Neural cell (in vitro differentiated cells): Measurements from ENCODE around the gene LARP7. TPM values are rescaled to one million over a fixed set of nuclear protein-coding genes. Genes with fewer than 3 reads are reported as not detected.

ENCODE experiments used
- H2AFZ ChIP-seq: fragments of 200-600, 300-800 bp; sonication (generic), shearing (Covaris generic); 2 replicates; pipeline ENCODE4 v1.6.0; 2014; ENCODE audit warnings: low read depth, mild to moderate bottlenecking, antibody characterized with exemption, low read length, moderate library complexity
- H3F3A ChIP-seq: fragments of 200-600 bp; shearing (Covaris generic); 2 replicates; pipeline ENCODE4 v1.6.1; 2016; ENCODE audit warnings: mild to moderate bottlenecking, moderate library complexity, mixed read lengths, antibody characterized with exemption, low read length; ENCODE audit not compliant: insufficient read depth, poor library complexity, severe bottlenecking
- H3K27ac ChIP-seq: fragments of 200-600, 300-800 bp; sonication (generic), shearing (Covaris generic); 2 replicates; pipeline ENCODE4 v1.5.1; 2014; ENCODE audit warnings: mild to moderate bottlenecking, low read length, moderate library complexity
- H3K27me3 ChIP-seq: fragments of 300-800, 200-600 bp; sonication (generic), shearing (Covaris generic); 2 replicates; pipeline ENCODE4 v1.6.0; 2014; ENCODE audit warnings: mild to moderate bottlenecking, low read depth, low read length, moderate library complexity; ENCODE audit not compliant: insufficient read depth
- H3K36me3 ChIP-seq: fragments of 300-800, 200-600 bp; sonication (generic), shearing (Covaris generic); 2 replicates; pipeline ENCODE4 v1.5.1; 2014; ENCODE audit warnings: mild to moderate bottlenecking, antibody characterized with exemption, low read length, moderate library complexity; ENCODE audit not compliant: insufficient read depth
- H3K4me2 ChIP-seq: fragments of 300-800, 200-600 bp; sonication (generic), shearing (Covaris generic); 2 replicates; pipeline ENCODE4 v1.6.0; 2014; ENCODE audit warnings: mild to moderate bottlenecking, low read length
- H3K4me3 ChIP-seq: fragments of 300-800, 200-600 bp; sonication (generic), shearing (Covaris generic); 2 replicates; pipeline ENCODE4 v1.5.1; 2014; ENCODE audit warnings: mild to moderate bottlenecking, low read length, moderate library complexity
- H3K79me2 ChIP-seq: fragments of 200-600 bp; shearing (Covaris generic); replicated peaks from 2 replicates; pipeline ENCODE4 v1.6.0; 2014; ENCODE audit warnings: mild to moderate bottlenecking, low read length, moderate library complexity; ENCODE audit not compliant: insufficient read depth
- H3K9ac ChIP-seq: fragments of 300-800, 200-600 bp; sonication (generic), shearing (Covaris generic); 2 replicates; pipeline ENCODE4 v1.6.1; 2016; ENCODE audit warnings: mild to moderate bottlenecking, low read length, mixed read lengths
- H3K9me2 ChIP-seq: fragments of 200-600 bp; shearing (Covaris generic); 2 replicates; pipeline ENCODE4 v1.6.1; 2016; ENCODE audit warnings: mild to moderate bottlenecking, low read length, mixed read lengths; ENCODE audit not compliant: insufficient read depth
- H3K9me3 ChIP-seq: fragments of 200-600, 300-800 bp; sonication (generic), shearing (Covaris generic); 2 replicates; pipeline ENCODE4 v1.6.1; 2016; ENCODE audit warnings: mild to moderate bottlenecking, mixed run types, low read length, moderate library complexity, mixed read lengths
- H4K20me1 ChIP-seq: fragments of 200-600 bp; shearing (Covaris generic); 2 replicates; pipeline ENCODE4 v1.6.1; 2016; ENCODE audit warnings: mild to moderate bottlenecking, mixed run types; ENCODE audit not compliant: insufficient read depth
- CTCF ChIP-seq: fragments of 450-650 bp; IDR thresholded peaks from 2 replicates; pipeline ENCODE4 v1.5.1; 2014; ENCODE audit warnings: antibody characterized with exemption, mild to moderate bottlenecking, moderate library complexity; ENCODE audit not compliant: poor library complexity, severe bottlenecking
- EP300 ChIP-seq: fragments of 450-650 bp; conservative IDR thresholded peaks from 2 replicates; pipeline ENCODE4 v1.6.1; 2014; ENCODE audit warnings: antibody characterized with exemption, mild to moderate bottlenecking, moderate library complexity; ENCODE audit not compliant: poor library complexity, severe bottlenecking
- EZH2 ChIP-seq: fragments of 200-600, 300-800 bp; shearing (Covaris generic), sonication (generic); IDR thresholded peaks from 2 replicates; pipeline ENCODE4 v1.6.1; 2014; ENCODE audit warnings: antibody characterized with exemption, low read length, borderline replicate concordance, mild to moderate bottlenecking; ENCODE audit not compliant: insufficient read depth, poor library complexity, severe bottlenecking
- MXI1 ChIP-seq: fragments of 450-650 bp; conservative IDR thresholded peaks from 2 replicates; pipeline ENCODE4 v1.6.1; 2014; ENCODE audit warnings: antibody characterized with exemption, mild to moderate bottlenecking; ENCODE audit not compliant: poor library complexity, severe bottlenecking
- POLR2AphosphoS5 ChIP-seq: IDR thresholded peaks from 2 replicates; pipeline ENCODE4 v1.6.1; 2012
- RAD21 ChIP-seq: fragments of 450-650 bp; conservative IDR thresholded peaks from 2 replicates; pipeline ENCODE4 v1.6.1; 2014; ENCODE audit warnings: antibody characterized with exemption, mild to moderate bottlenecking, moderate library complexity
- SMC3 ChIP-seq: fragments of 450-650 bp; conservative IDR thresholded peaks from 2 replicates; pipeline ENCODE4 v1.6.1; 2014; ENCODE audit warnings: antibody characterized with exemption, mild to moderate bottlenecking, moderate library complexity; ENCODE audit not compliant: poor library complexity
- TAF1 ChIP-seq: IDR thresholded peaks from 2 replicates; pipeline ENCODE4 v1.6.1; 2012; ENCODE audit warnings: low read depth
- polyA plus RNA-seq: library from polyadenylated mRNA; depleted of rRNA; stranded (reverse); fragments of >200 nt; gene quantifications from 2 replicates; pipeline ENCODE4 v1.2.3, GENCODE V29; 2014
- TF ChIP-seq, protein P1 (sequence below): IDR thresholded peaks from 2 replicates; pipeline ENCODE4 v1.6.1; 2012; ENCODE audit warnings: borderline replicate concordance

LARP7 gene
- polyA plus RNA-seq, 1 donor from 2014 or later: 48.2 TPM

DNA sequence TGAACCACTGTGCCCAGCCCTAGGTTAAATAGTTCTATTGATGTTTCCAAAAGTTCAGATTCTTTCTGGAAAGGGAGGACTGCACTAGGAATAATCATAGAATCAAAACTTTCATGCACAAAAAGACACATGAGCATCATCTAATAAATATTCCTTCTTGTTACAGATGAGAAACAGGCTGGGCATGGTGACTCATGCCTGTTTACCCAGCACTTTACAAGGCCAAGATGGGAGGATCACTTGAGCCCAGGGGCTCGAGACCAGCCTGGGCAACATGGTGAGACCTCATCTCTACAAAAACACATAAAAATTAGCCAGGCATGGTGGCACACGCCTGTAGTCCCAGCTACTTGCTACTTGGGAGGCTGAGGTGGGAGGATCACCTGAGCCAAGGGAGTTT is 27.7 kb downstream of the LARP7 start:
- Histone ChIP-seq H3K9me2 (no peaks in the 10 kb centered on the region), H3K9ac (no peak overlapping the region), H2AFZ (no peak overlapping the region), H4K20me1 (no peaks in the 10 kb centered on the region), H3K9me3 (no peaks in the 10 kb centered on the region), H3K79me2 (no peaks in the 10 kb centered on the region), H3K36me3 (no peaks in the 10 kb centered on the region), H3K4me3 (no peak overlapping the region), H3F3A (no peaks in the 10 kb centered on the region), H3K27ac (no peak overlapping the region), H3K4me2 (no peak overlapping the region), H3K27me3 (no peaks in the 10 kb centered on the region)
- no peak for TF ChIP-seq MXI1
- TF ChIP-seq EP300: no peak
- TF ChIP-seq EZH2: no peak
- TF ChIP-seq, protein P1, sequence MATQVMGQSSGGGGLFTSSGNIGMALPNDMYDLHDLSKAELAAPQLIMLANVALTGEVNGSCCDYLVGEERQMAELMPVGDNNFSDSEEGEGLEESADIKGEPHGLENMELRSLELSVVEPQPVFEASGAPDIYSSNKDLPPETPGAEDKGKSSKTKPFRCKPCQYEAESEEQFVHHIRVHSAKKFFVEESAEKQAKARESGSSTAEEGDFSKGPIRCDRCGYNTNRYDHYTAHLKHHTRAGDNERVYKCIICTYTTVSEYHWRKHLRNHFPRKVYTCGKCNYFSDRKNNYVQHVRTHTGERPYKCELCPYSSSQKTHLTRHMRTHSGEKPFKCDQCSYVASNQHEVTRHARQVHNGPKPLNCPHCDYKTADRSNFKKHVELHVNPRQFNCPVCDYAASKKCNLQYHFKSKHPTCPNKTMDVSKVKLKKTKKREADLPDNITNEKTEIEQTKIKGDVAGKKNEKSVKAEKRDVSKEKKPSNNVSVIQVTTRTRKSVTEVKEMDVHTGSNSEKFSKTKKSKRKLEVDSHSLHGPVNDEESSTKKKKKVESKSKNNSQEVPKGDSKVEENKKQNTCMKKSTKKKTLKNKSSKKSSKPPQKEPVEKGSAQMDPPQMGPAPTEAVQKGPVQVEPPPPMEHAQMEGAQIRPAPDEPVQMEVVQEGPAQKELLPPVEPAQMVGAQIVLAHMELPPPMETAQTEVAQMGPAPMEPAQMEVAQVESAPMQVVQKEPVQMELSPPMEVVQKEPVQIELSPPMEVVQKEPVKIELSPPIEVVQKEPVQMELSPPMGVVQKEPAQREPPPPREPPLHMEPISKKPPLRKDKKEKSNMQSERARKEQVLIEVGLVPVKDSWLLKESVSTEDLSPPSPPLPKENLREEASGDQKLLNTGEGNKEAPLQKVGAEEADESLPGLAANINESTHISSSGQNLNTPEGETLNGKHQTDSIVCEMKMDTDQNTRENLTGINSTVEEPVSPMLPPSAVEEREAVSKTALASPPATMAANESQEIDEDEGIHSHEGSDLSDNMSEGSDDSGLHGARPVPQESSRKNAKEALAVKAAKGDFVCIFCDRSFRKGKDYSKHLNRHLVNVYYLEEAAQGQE: no peak
- TF ChIP-seq TAF1: no peak
- TF ChIP-seq CTCF: no peak
- no peak for TF ChIP-seq SMC3
- no peak for TF ChIP-seq RAD21
- no peak for TF ChIP-seq POLR2AphosphoS5

DNA sequence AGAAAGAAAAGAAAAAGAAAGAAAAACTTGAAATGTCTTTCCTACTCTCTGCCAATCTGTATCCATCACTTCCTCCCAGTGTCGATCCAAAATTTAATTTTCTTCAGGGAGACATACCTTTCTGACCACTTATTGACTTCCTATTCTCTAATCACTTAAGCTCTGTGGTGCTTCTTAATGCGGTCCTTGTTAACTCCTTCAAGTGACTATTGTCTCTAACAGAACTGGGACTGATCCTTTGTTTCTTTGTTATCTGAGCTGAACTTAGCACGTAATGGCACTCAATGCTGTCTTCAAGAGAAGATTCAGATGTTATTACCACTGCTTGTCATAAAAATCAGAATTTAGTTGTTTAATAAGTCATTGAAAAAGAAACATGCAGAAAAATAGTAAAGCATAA is 31.2 kb downstream of the LARP7 start:
- no peaks in the 10 kb centered on the region for H3K9me2 ChIP-seq
- no peaks in the 10 kb centered on the region for H3K36me3 ChIP-seq
- no peak overlapping the region for H3K9ac ChIP-seq
- no peaks in the 10 kb centered on the region for H4K20me1 ChIP-seq
- no peaks in the 10 kb centered on the region for H3F3A ChIP-seq
- no peak overlapping the region for H2AFZ ChIP-seq
- no peak for TF ChIP-seq TAF1
- TF ChIP-seq EZH2: no peak
- TF ChIP-seq SMC3: no peak
- H3K79me2 ChIP-seq: no peaks in the 10 kb centered on the region
- H3K4me3 ChIP-seq: no peak overlapping the region
- no peak overlapping the region for H3K4me2 ChIP-seq
- no peaks in the 10 kb centered on the region for H3K27me3 ChIP-seq
- no peak overlapping the region for H3K27ac ChIP-seq
- no peaks in the 10 kb centered on the region for H3K9me3 ChIP-seq

DNA sequence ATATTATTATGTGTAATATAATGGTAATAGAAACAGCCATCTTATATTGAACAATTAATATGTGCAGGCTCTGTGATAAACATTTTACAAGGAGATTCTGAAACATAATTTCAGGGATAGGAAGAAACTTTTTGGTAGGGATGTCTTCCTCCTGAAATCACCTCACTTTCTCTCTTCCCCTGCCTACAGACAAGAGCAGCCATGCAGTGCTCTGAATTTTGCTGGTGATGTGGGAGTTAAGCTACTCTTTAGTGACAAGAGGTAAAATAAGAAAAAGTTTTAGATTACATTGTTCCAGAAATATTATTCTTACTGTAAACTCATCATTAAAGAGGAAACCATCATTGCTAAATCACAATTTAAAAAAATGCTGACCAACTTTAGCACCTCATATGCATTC is 36.1 kb downstream of the LARP7 start:
- Histone ChIP-seq H3K4me2 (no peak overlapping the region), H3F3A (no peaks in the 10 kb centered on the region), H3K9ac (no peak overlapping the region), H3K9me2 (no peaks in the 10 kb centered on the region), H4K20me1 (no peaks in the 10 kb centered on the region), H3K9me3 (no peaks in the 10 kb centered on the region), H3K27me3 (no peaks in the 10 kb centered on the region), H2AFZ (no peak overlapping the region), H3K27ac (no peak overlapping the region), H3K36me3 (no peaks in the 10 kb centered on the region), H3K79me2 (no peaks in the 10 kb centered on the region), H3K4me3 (no peak overlapping the region)
- TF ChIP-seq SMC3 (no peak), RAD21 (no peak), MXI1 (no peak), EZH2 (no peak), EP300 (no peak)
- TF ChIP-seq, protein P1: no peak
